SK-N-SH (cell line): ENCODE measurements around the gene FMN2.

Experiments
- CHD2 ChIP-seq: fragments of 150-350 bp; IDR thresholded peaks from 2 replicates; pipeline ENCODE4 v1.6.1; 2018; ENCODE audit warnings: low read length; ENCODE audit not compliant: partially characterized antibody
- RAD21 ChIP-seq: IDR thresholded peaks from 2 replicates; pipeline ENCODE4 v1.6.1; 2012; ENCODE audit warnings: mild to moderate bottlenecking, low read length
- REST ChIP-seq: IDR thresholded peaks from 2 replicates; pipeline ENCODE4 v1.6.1; 2012; ENCODE audit warnings: mild to moderate bottlenecking, low read depth, low read length, moderate library complexity

GRCh38 chr1:240349695-240350094 lies 258.0 kb downstream of the FMN2 start:
- TF ChIP-seq RAD21 (no peak), REST (no peak), CHD2 (no peak)
